ENCODE results near the gene BOK. TPM values are rescaled to one million over a fixed set of nuclear protein-coding genes. Genes with fewer than 3 reads are reported as not detected.
A peak's percentile ranks its signal among the peaks of the same experiment; 100 is the strongest.

The BOK gene
- total RNA-seq, 1 experiment from 2014 or later = 18.6 TPM

GRCh38 chr2:241560162-241560882, 1.8 kb downstream of the BOK start:
- Mint-ChIP-seq H3K27ac (ENCODE audit: unreplicated experiment) (no peak overlapping the region), H3K36me3 (ENCODE audit: insufficient read depth, unreplicated experiment) (no peaks in the 10 kb centered on the region), H3K27me3 (ENCODE audit: insufficient read depth, unreplicated experiment) (no peaks in the 10 kb centered on the region), H3K4me3 (ENCODE audit: unreplicated experiment) (peak overlapping the region; percentile 69), H3K9me3 (ENCODE audit: unreplicated experiment) (no peaks in the 10 kb centered on the region), H3K4me1 (ENCODE audit: low read depth, unreplicated experiment) (no peaks in the 10 kb centered on the region)
- intact Hi-C loops (cut with micrococcal nuclease; ENCODE audit: unreplicated experiment) = no loop called here
- Histone ChIP-seq H3K9me3 (no peaks in the 10 kb centered on the region), H3K4me3 (ENCODE audit: low read depth, low read length) (no peak overlapping the region), H3K36me3 (ENCODE audit: control insufficient read depth, insufficient read depth, low read length) (no peaks in the 10 kb centered on the region), H3K4me1 (no peaks in the 10 kb centered on the region), H3K27me3 (replicated peaks; ENCODE audit: control insufficient read depth, insufficient read depth, low read length) (no peaks in the 10 kb centered on the region)
- ChIA-PET CTCF (no interaction called here), POLR2A (no interaction called here)
- TSS peak; percentile 60 for BruUV-seq (replicated peaks)
- DNase-seq = no peak
- TF ChIP-seq CTCF (IDR thresholded peaks at IDR 0.05; ENCODE audit: insufficient read depth in 1 of 2, low read depth in 1 of 2, low read length in 1 of 2, severe bottlenecking in 1 of 2, unreplicated experiment in 1 of 2) = no peak

GRCh38 chr2:241560883-241561474, 2.4 kb downstream of the BOK start:
- TF ChIP-seq CTCF (IDR thresholded peaks at IDR 0.05; ENCODE audit: insufficient read depth in 1 of 2, low read depth in 1 of 2, low read length in 1 of 2, severe bottlenecking in 1 of 2, unreplicated experiment in 1 of 2) = no peak
- Histone ChIP-seq H3K9me3 (no peaks in the 10 kb centered on the region), H3K27me3 (replicated peaks; ENCODE audit: control insufficient read depth, insufficient read depth, low read length) (no peaks in the 10 kb centered on the region), H3K4me3 (ENCODE audit: low read depth, low read length) (no peak overlapping the region), H3K4me1 (no peaks in the 10 kb centered on the region), H3K36me3 (ENCODE audit: control insufficient read depth, insufficient read depth, low read length) (no peaks in the 10 kb centered on the region)
- Mint-ChIP-seq H3K4me3 (ENCODE audit: unreplicated experiment) (peak overlapping the region; percentile 69), H3K27ac (ENCODE audit: unreplicated experiment) (no peak overlapping the region), H3K27me3 (ENCODE audit: insufficient read depth, unreplicated experiment) (no peaks in the 10 kb centered on the region), H3K9me3 (ENCODE audit: unreplicated experiment) (no peaks in the 10 kb centered on the region), H3K4me1 (ENCODE audit: low read depth, unreplicated experiment) (no peaks in the 10 kb centered on the region), H3K36me3 (ENCODE audit: insufficient read depth, unreplicated experiment) (no peaks in the 10 kb centered on the region)
- ChIA-PET CTCF (no interaction called here), POLR2A (no interaction called here)
- no TSS peak for BruUV-seq (replicated peaks)
- no peak for DNase-seq
- intact Hi-C loops (cut with micrococcal nuclease; ENCODE audit: unreplicated experiment) = no loop called here

- no peak for TF ChIP-seq CTCF (IDR thresholded peaks at IDR 0.05; ENCODE audit: insufficient read depth in 1 of 2, low read depth in 1 of 2, low read length in 1 of 2, severe bottlenecking in 1 of 2, unreplicated experiment in 1 of 2)
- H3K4me3 ChIP-seq (ENCODE audit: low read depth, low read length) = no peak overlapping the region
- Mint-ChIP-seq H3K9me3 (ENCODE audit: unreplicated experiment) (no peaks in the 10 kb centered on the region), H3K36me3 (ENCODE audit: insufficient read depth, unreplicated experiment) (no peaks in the 10 kb centered on the region), H3K4me1 (ENCODE audit: low read depth, unreplicated experiment) (no peaks in the 10 kb centered on the region), H3K4me3 (ENCODE audit: unreplicated experiment) (no peak overlapping the region), H3K27ac (ENCODE audit: unreplicated experiment) (no peak overlapping the region), H3K27me3 (ENCODE audit: insufficient read depth, unreplicated experiment) (no peaks in the 10 kb centered on the region)
- no peaks in the 10 kb centered on the region for H3K36me3 ChIP-seq (ENCODE audit: control insufficient read depth, insufficient read depth, low read length)
- no peaks in the 10 kb centered on the region for H3K27me3 ChIP-seq (replicated peaks; ENCODE audit: control insufficient read depth, insufficient read depth, low read length)
- ChIA-PET CTCF (no interaction called here), POLR2A (no interaction called here)
- no peak for DNase-seq
- no TSS peak for BruUV-seq (replicated peaks)
- no peaks in the 10 kb centered on the region for H3K4me1 ChIP-seq
- H3K9me3 ChIP-seq = no peaks in the 10 kb centered on the region
- intact Hi-C loops (cut with micrococcal nuclease; ENCODE audit: unreplicated experiment) = no loop called here
Measured at GRCh38 chr2:241561832-241562231, 3.3 kb downstream of the BOK start.
